HCEC 1CT (cell line): ENCODE measurements around the gene ZNF425.
"Not testable (repeated sequence)": the region's sequence is repeated elsewhere in the genome, so short reads cannot be mapped to it uniquely, and the experiment has no call there.

Experiments used
- DNase-seq: peaks from one replicate; pipeline ENCODE4 v3.0.0-alpha.2; 2017

ZNF425 gene

DNA sequence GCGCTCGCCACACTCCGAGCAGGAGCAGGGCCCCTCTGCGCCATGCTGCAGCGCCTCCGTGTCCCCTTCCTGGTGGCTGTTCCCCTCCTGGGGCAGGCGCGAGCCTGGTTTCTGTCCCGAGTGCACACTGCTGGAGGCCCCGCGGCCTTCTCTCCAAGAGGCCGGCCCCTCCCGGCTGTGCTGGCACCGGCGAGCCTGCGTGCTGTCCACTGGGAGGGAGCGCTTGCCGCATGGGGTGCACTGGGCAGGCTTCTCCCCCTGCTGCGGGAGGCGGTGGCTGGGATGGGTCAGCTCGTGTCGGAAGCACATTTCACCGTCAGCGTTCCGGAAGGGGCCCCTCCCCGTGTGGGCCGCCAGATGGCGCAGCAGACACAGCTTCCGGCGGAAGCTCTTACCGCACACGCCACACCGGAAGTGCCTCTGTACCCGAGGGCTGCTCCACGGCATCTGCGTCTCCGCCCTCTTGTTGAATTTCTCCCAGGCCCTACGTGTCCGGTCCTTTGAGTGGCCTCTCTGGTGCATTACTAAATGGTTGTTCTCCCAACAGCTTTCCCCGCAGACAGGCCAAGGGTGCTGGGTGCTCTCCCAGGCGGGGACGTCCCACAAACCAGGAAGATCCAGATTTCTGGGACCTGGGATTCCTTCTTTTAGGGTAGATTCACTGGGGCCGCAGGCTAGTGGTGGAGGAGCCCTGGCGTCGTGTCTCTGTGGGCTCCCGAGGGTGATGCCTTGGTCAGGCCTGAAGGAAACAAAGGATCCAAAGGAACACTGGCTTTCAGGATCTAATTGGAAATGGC, 54.3 kb downstream of the ZNF425 start:
- no peak for DNase-seq

DNA sequence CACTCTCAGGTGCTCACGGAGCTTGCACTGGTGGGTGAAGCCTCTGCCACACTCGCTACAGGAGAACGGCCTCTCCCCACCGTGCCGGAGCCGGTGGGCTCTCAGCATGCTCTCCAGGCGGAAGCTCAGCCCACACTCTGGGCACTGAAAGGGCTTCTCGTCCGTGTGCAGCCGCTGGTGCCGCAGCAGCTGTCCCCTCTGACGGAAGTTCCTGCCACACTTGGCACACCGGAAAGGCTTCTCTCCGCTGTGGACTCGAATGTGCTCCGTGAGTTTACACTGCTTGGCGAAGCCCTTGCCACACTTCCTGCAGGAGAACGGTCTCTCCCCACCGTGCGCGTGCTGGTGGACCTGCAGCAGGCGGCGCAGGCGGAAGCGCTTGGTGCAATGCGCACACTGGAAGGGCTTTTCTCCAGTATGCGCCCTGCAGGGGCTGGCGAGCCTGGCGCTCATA, 54.9 kb downstream of the ZNF425 start:
- no peak for DNase-seq

DNA sequence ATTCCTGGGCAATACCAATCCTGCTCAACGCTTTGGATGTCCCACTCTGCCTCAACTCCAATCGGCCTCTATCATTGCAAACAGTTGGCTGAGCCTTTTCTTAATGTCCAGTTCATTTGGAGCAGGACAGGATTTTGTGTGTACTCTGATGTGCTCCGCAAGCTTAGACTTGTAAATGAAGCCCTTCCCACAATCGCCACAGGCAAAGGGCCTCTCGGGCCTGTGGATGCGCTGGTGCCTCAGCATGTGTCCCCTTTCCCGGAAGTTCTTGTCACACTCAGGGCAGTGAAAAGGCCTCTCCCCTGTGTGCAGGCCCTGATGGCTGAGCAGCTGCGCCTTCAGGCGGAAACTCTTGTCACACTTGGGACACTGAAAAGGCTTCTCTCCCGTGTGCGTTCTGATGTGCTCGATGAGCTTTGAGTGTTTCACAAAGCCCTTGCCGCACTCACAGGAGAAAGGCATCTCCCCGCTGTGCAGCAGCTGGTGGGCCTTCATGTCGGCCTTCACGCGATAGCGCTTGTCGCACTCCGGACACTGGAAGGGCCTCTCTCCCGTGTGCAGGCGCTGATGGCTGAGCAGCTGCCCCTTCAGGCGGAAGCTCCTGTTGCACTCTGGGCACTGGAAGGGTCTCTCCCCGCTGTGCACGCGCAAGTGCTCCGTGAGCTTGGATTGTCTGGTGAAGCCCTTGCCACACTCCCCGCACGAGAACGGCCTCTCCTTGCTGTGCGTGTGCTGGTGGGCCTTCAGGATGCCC, 55.6 kb downstream of the ZNF425 start:
- DNase-seq, result no peak

DNA sequence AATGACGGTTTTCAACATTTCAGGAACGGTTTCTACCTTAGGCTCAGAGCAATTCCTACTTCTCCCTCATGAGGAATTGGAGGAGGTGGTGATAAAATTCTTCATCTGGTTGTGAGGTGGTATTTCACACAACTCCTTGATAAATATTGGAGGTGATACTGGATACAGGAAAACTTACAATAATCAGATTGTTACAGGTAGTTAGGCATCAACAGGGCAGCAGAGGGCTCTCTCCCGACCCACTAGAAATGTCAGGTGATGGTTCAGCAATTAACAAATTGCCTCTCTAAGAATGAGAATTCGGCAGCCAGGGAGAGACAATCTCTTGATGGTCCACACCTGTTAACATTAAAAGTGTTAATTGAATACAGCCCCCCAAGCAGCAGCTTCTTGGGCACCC, 58.3 kb downstream of the ZNF425 start:
- no peak for DNase-seq

DNA sequence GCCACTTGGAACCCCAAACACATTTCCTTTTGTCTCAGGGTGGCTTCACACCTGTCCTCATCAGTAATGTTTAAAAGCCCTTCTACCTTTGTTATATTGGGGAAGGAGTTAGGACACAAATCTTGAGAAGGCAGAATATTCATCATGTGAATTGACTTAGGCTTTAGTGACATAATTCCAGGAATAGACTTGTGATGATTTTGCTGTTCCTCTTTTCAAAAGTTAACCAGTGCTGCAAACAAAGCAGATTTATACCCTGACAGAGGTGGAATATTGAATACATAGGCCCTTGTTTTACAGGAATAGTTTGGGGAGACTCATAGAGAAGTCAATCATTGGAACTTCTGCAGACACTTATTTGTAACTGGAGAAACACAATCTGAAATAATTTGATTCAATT, 62.6 kb downstream of the ZNF425 start:
- no peak for DNase-seq

DNA sequence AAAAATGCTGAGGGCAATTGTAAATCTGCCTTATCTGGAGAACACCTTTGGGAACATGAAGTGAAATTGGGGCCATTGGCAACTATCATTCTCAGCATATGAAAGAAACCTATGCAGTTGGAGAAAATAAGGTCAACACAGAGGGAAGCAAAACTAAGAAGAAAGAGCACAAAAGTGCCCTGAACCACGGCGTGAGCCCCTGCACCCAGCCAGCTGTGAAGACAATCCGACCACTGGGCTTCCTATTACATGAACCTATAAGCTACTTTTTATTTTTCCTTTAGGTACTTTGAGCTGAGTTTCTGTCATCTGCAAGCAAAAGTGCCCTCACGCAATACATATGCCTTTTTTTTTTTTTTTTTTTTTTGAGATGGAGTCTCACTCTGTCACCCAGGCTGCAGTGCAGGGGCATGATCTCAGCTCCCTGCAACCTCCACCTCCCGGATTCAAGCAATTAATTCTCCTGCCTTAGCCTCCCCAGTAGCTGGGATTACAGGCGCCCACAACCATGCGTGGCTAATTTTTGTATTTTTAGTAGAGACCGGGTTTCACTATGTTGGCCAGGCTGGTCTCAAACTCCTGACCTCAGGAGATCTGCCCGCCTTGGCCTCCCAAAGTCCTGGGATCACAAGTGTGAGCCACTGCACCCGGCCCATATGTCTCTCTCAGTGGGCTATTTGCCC, 63.8 kb downstream of the ZNF425 start:
- not testable (repeated sequence) for DNase-seq

DNA sequence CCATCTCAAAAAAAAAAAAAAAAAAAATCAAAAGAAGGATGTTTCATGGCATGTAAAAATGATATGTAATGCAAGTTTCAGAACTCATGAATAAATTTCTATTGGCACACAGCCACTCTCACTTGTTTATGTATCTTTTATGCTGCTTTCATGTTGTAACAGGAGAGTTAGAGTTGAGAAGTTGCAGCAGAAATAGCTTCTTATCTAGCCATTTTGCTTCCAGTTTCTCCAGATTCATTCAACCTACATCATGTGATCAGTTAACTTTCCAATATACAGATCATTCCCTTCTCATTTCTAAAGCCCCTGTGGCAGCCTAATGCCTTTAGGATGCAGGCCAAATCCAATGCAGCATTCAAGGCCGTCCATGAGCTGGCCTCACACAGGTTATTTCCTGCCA, 66.0 kb downstream of the ZNF425 start:
- no peak for DNase-seq

DNA sequence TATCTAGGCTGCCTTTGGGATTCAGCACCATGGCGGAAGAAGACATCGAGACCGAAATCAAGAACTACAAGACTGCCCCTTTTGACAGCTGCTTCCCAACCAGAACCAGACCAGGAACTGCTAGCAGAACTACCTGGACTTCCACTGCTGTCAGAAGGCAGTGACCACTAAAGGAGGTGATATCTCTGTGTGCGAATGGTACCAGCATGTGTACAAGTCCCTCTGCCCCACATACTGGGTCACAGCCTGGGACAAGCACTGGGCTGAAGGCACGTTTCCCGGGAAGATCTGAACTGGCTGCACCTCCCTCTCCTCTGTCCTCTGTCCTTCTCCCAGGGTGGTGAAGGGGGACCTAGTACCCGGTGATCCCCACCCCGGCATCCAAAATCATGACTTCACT, 72.2 kb downstream of the ZNF425 start:
- DNase-seq, result no peak

DNA sequence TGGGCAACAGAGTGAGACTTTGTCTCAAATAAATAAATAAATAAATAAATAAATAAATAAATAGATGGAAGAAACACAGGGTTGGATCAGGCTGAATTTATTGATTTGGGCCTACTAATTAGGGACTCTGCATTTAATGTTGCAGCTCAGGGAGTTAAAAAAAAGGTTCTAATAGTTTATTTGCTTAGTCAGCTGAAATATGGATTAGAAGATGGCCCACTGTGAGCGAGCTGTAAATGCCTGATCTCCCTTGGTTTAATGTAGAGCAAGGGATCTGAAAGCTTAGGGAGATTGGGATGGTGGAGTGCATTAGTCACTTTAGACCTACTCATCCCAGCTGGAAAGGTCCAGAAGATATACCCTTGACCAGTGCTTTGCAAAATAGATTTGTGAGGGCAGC, 72.7 kb downstream of the ZNF425 start:
- DNase-seq, result no peak
